HCT116 (cell line): ENCODE measurements around the gene CBLIF. TPM values are rescaled to one million over a fixed set of nuclear protein-coding genes. Genes with fewer than 3 reads are reported as not detected.

ENCODE experiments used
- ATAC-seq: fragments of 200-7000 bp; cut with Tn5 transposase; 2 replicates; pipeline ENCODE4 v1.9.1; 2020; ENCODE audit warnings: mild to moderate bottlenecking, moderate library complexity
- BruUV-seq: library from RNA; stranded (reverse); fragments of 400-500 nt; replicated peaks from 2 replicates; lab custom pipeline; 2021; lab: Mats Ljungman, UMichigan
- CTCF ChIA-PET: fragments of 300-600 bp; sonication (Branson Sonifier 250); formaldehyde crosslinking; loops from one replicate; lab custom pipeline; 2021; ENCODE audit warnings: antibody characterized with exemption; lab: Charles Lee
- POLR2A ChIA-PET: fragments of 300-600, 350-600 bp; sonication (Branson Sonifier 250); formaldehyde crosslinking; loops from one replicate; lab custom pipeline; 2021; ENCODE audit warnings: antibody characterized with exemption; lab: Charles Lee
- RAD21 ChIA-PET, 2 experiments: fragments of 300-600 bp; sonication (Branson Sonifier 250); formaldehyde crosslinking; loops; one replicate each; lab custom pipeline; 2023; ENCODE audit warnings: low total read pairs in 2 of 2; ENCODE audit not compliant: uncharacterized antibody in 2 of 2, unreplicated experiment in 2 of 2, low non-redundant PET in 1 of 2; lab: Charles Lee
- DNase-seq: peaks from one replicate; pipeline ENCODE4 v3.0.0-alpha.2; 2010; ENCODE audit warnings: low read depth, low spot score
- H2AFZ ChIP-seq: fragments of 200-600 bp; shearing (Covaris generic), sonication (generic); 2 replicates; pipeline ENCODE4 v1.6.1; 2017; ENCODE audit warnings: low read depth, mixed run types, mixed read lengths, antibody characterized with exemption, low read length; ENCODE audit not compliant: poor library complexity, severe bottlenecking
- H3K27ac ChIP-seq: 2 replicates; pipeline ENCODE4 v1.5.1; 2012; ENCODE audit warnings: low read depth, low read length
- H3K27me3 ChIP-seq: fragments of 200-600 bp; sonication (generic); 2 replicates; pipeline ENCODE4 v1.6.1; 2016; ENCODE audit warnings: mixed run types, low read length, mixed read lengths; ENCODE audit not compliant: insufficient read depth
- H3K36me3 ChIP-seq, 2 experiments: fragments of 200-500 bp in 1 of 2; fragments of 200-600 bp in 1 of 2; sonication (Bioruptor generic) in 1 of 2; sonication (generic) in 1 of 2; 2 replicates each; pipeline versions ENCODE4 v1.5.1 to v1.6.1; 2014 to 2016; ENCODE audit warnings: low read length in 2 of 2, inconsistent platforms in 1 of 2, mixed read lengths in 1 of 2, mixed run types in 1 of 2; ENCODE audit not compliant: insufficient read depth in 2 of 2, control insufficient read depth in 1 of 2
- H3K4me1 ChIP-seq, 2 experiments: fragments of 200-600 bp in 1 of 2; sonication (generic) in 1 of 2; 2 replicates each; pipeline versions ENCODE4 v1.5.1 to v1.6.1; 2012 to 2017; ENCODE audit warnings: low read length in 2 of 2, inconsistent platforms in 1 of 2, mild to moderate bottlenecking in 1 of 2, mixed read lengths in 1 of 2, mixed run types in 1 of 2, moderate library complexity in 1 of 2; ENCODE audit not compliant: insufficient read depth in 2 of 2, control insufficient read depth in 1 of 2
- H3K4me2 ChIP-seq: fragments of 200-600 bp; sonication (generic); 2 replicates; pipeline ENCODE4 v1.6.1; 2017; ENCODE audit warnings: mixed run types, low read length, mixed read lengths
- H3K4me3 ChIP-seq, 2 experiments: fragments of 200-600 bp in 1 of 2; sonication (generic) in 1 of 2; replicated peaks in 1 of 2; 2 replicates each; pipeline ENCODE4 v1.5.1; 2011 to 2016; ENCODE audit warnings: low read length in 2 of 2, control low read depth in 1 of 2, low read depth in 1 of 2, mild to moderate bottlenecking in 1 of 2, mixed read lengths in 1 of 2, mixed run types in 1 of 2
- H3K79me2 ChIP-seq: fragments of 200-600 bp; sonication (generic); 2 replicates; pipeline ENCODE4 v1.6.1; 2017; ENCODE audit warnings: mild to moderate bottlenecking, mixed run types, low read length, moderate library complexity, mixed read lengths; ENCODE audit not compliant: insufficient read depth
- H3K9ac ChIP-seq: fragments of 200-600 bp; sonication (generic); 2 replicates; pipeline ENCODE4 v1.6.1; 2016; ENCODE audit warnings: low read length, mixed read lengths
- H3K9me2 ChIP-seq: fragments of 200-600 bp; sonication (generic), shearing (Covaris generic); 2 replicates; pipeline ENCODE4 v1.6.1; 2017; ENCODE audit warnings: mixed run types, mild to moderate bottlenecking, moderate library complexity; ENCODE audit not compliant: insufficient read depth
- H3K9me3 ChIP-seq, 2 experiments: fragments of 200-500 bp in 1 of 2; fragments of 200-600 bp in 1 of 2; sonication (Bioruptor generic) in 1 of 2; sonication (generic) in 1 of 2; 2 replicates each; pipeline ENCODE4 v1.6.1; 2014 to 2017; ENCODE audit warnings: low read length in 2 of 2, mixed read lengths in 2 of 2, inconsistent platforms in 1 of 2, low read depth in 1 of 2, mild to moderate bottlenecking in 1 of 2, mixed run types in 1 of 2, moderate library complexity in 1 of 2; ENCODE audit not compliant: control insufficient read depth in 1 of 2, insufficient read depth in 1 of 2
- H4K20me1 ChIP-seq: fragments of 200-600 bp; sonication (generic), shearing (Covaris generic); 2 replicates; pipeline ENCODE4 v1.6.1; 2017; ENCODE audit warnings: mixed run types, mild to moderate bottlenecking, moderate library complexity; ENCODE audit not compliant: insufficient read depth
- CBX3 ChIP-seq: IDR thresholded peaks from 2 replicates; pipeline ENCODE4 v1.6.1; 2012; ENCODE audit warnings: low read depth
- CEBPB ChIP-seq: IDR thresholded peaks from 2 replicates; pipeline ENCODE4 v1.6.1; 2012; ENCODE audit warnings: low read depth
- POLR2A ChIP-seq: IDR thresholded peaks from 2 replicates; pipeline ENCODE4 v1.7.0; 2011; ENCODE audit warnings: borderline replicate concordance; ENCODE audit not compliant: insufficient read depth, insufficient read length; ENCODE audit errors: extremely low read depth
- POLR2AphosphoS5 ChIP-seq: IDR thresholded peaks from 2 replicates; pipeline ENCODE4 v1.6.1; 2011; ENCODE audit warnings: mild to moderate bottlenecking, low read depth, low read length, moderate library complexity
- RAD21 ChIP-seq: IDR thresholded peaks from 2 replicates; pipeline ENCODE4 v1.6.1; 2012; ENCODE audit warnings: low read depth, mild to moderate bottlenecking
- SRF ChIP-seq: IDR thresholded peaks from 2 replicates; pipeline ENCODE4 v1.6.1; 2012; ENCODE audit warnings: low read depth
- TCF7L2 ChIP-seq: IDR thresholded peaks from 2 replicates; pipeline ENCODE4 v1.7.0; 2011; ENCODE audit warnings: borderline replicate concordance, inconsistent platforms; ENCODE audit not compliant: insufficient read depth, insufficient read length; ENCODE audit errors: extremely low read depth
- ZBTB33 ChIP-seq: IDR thresholded peaks from 2 replicates; pipeline ENCODE4 v1.6.1; 2011; ENCODE audit warnings: mild to moderate bottlenecking, low read length, moderate library complexity; ENCODE audit not compliant: insufficient replicate concordance; ENCODE audit errors: extremely low read depth
- ZNF274 ChIP-seq: fragments of 200-500 bp; sonication (Bioruptor generic); IDR thresholded peaks from 2 replicates; pipeline ENCODE4 v1.6.1; 2014; ENCODE audit warnings: mild to moderate bottlenecking, low read depth, low read length, inconsistent platforms
- intact Hi-C: fragments of 100-400 bp; cut with micrococcal nuclease; formaldehyde crosslinking; loops from 2 replicates; pipeline ENCODE4 v1.10.0; 2022
- total RNA-seq: library from RNA; stranded (reverse); gene quantifications from one replicate; pipeline ENCODE4 v1.2.1, GENCODE V29; 2021; ENCODE audit not compliant: unreplicated experiment
- TF ChIP-seq, protein P1 (sequence below): IDR thresholded peaks from 2 replicates; pipeline ENCODE4 v1.6.1; 2012

CBLIF gene
- total RNA-seq, 1 experiment from 2014 or later, result not detected

DNA sequence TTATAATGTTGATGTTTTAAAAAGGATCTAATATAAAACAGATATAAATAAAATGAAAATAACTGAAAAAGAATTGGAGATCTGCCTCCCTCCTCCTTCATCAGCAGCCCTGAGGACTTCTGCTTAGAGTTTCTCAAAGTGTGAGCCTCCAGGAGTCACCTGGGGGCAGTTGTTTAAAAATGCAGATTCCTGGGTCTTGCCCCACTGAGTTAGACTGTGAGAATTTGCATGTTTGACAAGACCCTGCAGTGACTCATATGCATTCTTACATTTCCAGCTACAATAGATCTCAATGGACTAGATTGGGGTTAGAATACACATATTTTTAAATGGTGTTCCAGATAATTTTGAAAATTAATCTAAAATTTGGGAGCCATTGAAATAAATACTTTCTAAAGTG lies 32.5 kb upstream of the CBLIF start:
- no peaks in the 10 kb centered on the region for H3K79me2 ChIP-seq
- BruUV-seq, result no TSS peak
- no peak for DNase-seq
- ChIA-PET POLR2A (no interaction called here), RAD21 (no interaction called here), CTCF (no interaction called here)
- no peaks in the 10 kb centered on the region for H4K20me1 ChIP-seq
- ATAC-seq, result no peak
- intact Hi-C loops, result no loop called here
- no peak overlapping the region for H3K4me2 ChIP-seq
- no peaks in the 10 kb centered on the region for H3K36me3 ChIP-seq
- no peak overlapping the region for H3K9ac ChIP-seq
- no peaks in the 10 kb centered on the region for H3K9me2 ChIP-seq
- TF ChIP-seq CBX3 (no peak), POLR2AphosphoS5 (no peak), ZNF274 (no peak), POLR2A (no peak), ZBTB33 (no peak)
- H3K27me3 ChIP-seq, result no peaks in the 10 kb centered on the region
- no peaks in the 10 kb centered on the region for H3K9me3 ChIP-seq
- H3K4me1 ChIP-seq, result no peaks in the 10 kb centered on the region
- no peak overlapping the region for H2AFZ ChIP-seq
- no peak overlapping the region for H3K27ac ChIP-seq
- H3K4me3 ChIP-seq, result no peak overlapping the region

DNA sequence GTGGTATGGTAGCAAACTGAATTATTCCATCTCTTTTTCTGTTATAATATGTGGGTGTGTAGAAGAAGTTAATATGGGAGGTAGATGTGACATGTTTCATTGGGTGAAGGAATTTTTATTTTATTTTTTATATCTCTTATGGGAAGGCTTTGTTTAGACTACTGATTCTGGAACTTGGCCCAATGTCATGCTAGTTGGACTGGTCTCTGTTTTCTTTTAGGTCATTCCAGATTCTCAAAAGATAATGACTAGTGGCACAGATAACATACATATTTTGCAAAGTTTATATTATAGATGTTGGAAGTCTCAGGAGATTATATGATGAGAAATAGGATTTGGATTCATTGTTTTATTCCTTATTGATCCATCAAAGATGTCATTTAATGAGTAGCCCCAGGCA lies 32.0 kb upstream of the CBLIF start:
- intact Hi-C loops, result no loop called here
- ChIA-PET CTCF (no interaction called here), RAD21 (no interaction called here), POLR2A (no interaction called here)
- Histone ChIP-seq H3K9me2 (no peaks in the 10 kb centered on the region), H3K4me2 (no peak overlapping the region), H3K4me1 (no peaks in the 10 kb centered on the region), H3K27ac (no peak overlapping the region), H3K27me3 (no peaks in the 10 kb centered on the region), H4K20me1 (no peaks in the 10 kb centered on the region), H3K36me3 (no peaks in the 10 kb centered on the region), H3K9me3 (no peaks in the 10 kb centered on the region)
- BruUV-seq, result no TSS peak
- DNase-seq, result no peak
- TF ChIP-seq, protein P1, sequence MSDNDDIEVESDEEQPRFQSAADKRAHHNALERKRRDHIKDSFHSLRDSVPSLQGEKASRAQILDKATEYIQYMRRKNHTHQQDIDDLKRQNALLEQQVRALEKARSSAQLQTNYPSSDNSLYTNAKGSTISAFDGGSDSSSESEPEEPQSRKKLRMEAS, result no peak
- TF ChIP-seq CEBPB, result no peak
- TF ChIP-seq SRF, result no peak
- no peak for TF ChIP-seq RAD21
- TF ChIP-seq POLR2AphosphoS5, result no peak
- TF ChIP-seq TCF7L2, result no peak
- no peak for TF ChIP-seq CBX3
- TF ChIP-seq, all 23 proteins: peak for 0
- no peak overlapping the region for H3K9ac ChIP-seq
- no peak overlapping the region for H2AFZ ChIP-seq
- H3K4me3 ChIP-seq, result no peak overlapping the region
- no peak for ATAC-seq
- H3K79me2 ChIP-seq, result no peaks in the 10 kb centered on the region
